GM12874 (cell line): Measurements from ENCODE around the gene MMP12.

Experiments
- CTCF ChIP-seq: IDR thresholded peaks from 2 replicates; pipeline ENCODE4 v1.5.1; 2011; ENCODE audit warnings: low read depth, mild to moderate bottlenecking, control low read depth, low read length, moderate library complexity; ENCODE audit not compliant: insufficient read depth

MMP12 gene

GRCh38 chr11:102874852-102875251 is at the start of gene MMP12:
Gene MMP12, minus strand, starts transcription at chr11:102874982. Its CDS starts 45 bp downstream, at chr11:102874937.
- TF ChIP-seq CTCF: no peak

DNA sequence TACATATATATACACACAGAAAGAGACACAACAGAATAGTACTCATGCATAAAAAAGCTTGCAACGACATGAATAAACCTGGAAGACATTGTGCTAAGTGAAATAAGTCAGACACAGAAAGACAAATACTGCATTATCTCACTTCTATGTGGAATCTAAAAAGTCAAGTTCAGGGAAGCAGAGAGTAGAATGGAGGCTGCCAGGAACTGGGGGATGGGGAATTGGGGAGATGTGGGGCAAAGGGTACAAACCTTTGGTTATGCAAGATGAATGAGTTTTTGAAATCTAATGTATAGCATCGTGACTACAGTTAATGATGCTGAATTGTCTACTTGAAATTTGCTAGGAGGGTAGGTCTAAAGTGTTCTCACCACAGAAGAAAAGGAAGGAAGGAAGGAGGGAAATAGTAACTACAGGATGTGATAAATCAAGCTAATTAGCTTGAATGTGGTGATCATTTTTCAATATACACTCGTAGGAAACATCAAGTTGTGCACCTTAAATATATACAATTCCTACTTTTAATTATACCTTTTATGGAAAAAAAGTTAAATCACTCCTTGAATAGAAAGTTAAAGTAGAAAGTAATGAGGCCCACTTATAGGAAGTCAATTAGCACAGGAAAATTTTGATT is 46.9 kb upstream of the MMP12 start:
- no peak for TF ChIP-seq CTCF

GRCh38 chr11:102920118-102920684 is 45.4 kb upstream of the MMP12 start:
- TF ChIP-seq CTCF: no peak

DNA sequence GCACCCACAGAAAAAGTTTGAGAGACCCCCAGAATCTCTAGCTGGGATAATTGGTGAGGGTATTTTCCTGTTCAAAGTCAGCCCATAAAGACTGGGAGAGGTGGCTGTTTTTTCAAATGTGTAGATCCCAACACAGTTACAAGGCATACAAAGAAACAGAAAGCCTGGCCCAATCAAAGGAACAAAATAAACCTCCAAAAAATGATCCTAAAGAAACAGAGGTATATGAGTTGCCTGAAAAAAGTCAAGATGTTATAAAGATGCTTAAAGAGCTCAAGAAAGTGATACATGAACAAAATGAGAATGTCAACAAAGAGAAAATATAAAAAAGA is 40.2 kb upstream of the MMP12 start:
- TF ChIP-seq CTCF: no peak

GRCh38 chr11:102914238-102915043 is 39.7 kb upstream of the MMP12 start:
- peak; percentile 66 for TF ChIP-seq CTCF

GRCh38 chr11:102912482-102912830 is 37.7 kb upstream of the MMP12 start:
- no peak for TF ChIP-seq CTCF

DNA sequence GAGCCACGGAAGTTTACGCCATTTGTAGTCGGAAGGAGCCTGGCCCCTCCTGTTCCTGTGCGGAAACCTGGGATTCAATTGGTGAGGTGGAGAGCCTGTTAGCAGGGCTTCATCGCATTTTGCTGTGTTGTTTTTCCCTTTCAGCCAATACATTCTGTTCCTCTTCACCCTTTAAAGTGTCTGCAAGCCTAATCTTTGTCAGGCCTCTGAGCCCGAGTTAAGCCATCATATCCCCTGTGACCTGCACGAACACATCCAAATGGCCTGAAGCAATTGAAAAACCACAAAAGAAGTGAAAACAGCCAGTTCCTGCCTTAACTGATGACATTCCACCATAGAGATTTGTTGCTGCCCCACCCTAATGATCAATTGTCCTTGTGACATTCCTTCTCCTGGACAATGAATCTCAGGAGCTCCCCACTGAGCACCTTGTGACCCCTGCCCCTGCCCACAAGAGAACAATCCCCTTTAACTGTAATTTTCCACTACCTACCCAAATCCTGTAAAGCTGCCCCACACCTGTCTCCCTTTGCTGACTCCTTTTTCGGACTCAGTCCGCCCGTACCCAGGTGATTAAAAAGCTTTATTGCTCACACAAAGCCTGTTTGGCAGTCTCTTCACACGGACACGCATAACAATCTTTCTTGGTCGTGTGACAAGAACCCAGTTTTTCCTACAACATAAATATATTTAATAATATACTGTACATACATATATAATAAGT is 37.1 kb upstream of the MMP12 start:
- no peak for TF ChIP-seq CTCF
